ENCODE results near the gene RSRC1. TPM values are rescaled to one million over a fixed set of nuclear protein-coding genes. Genes with fewer than 3 reads are reported as not detected.
"Not testable (repeated sequence)": the region's sequence is repeated elsewhere in the genome, so short reads cannot be mapped to it uniquely, and the experiment has no call there.

The RSRC1 gene
- polyA plus RNA-seq, 2 donors: 10.9 to 12.3 TPM

DNA sequence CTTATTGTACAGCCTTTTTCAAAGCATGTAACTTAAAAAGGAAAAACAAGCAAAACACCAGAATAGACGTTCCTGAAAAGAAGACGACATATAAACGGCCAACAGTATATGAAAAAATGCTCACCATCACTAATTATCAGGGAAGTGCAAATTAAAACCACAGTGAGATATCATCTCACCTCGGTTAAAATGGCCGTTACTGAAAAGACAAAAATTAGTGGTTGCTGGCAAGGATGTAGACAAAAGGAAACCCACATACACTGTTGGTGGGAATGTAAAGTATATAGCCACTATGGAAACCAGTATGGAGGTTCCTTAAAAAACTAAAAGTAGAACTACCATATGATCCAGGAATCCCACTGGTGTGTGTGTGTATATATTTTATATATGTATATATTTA, 396.6 kb downstream of the RSRC1 start:
- Histone ChIP-seq H3K9me3 (ENCODE audit: control insufficient read depth in 2 of 2, insufficient read depth in 1 of 2, low read depth in 1 of 2, low read length in 1 of 2) (no peaks in the 10 kb centered on the region), H3K27ac (ENCODE audit: low read depth in 2 of 2, low read length in 1 of 2) (no peak overlapping the region), H3K27me3 (ENCODE audit: control insufficient read depth in 1 of 2, insufficient read depth in 2 of 2, low read length in 2 of 2) (no peaks in the 10 kb centered on the region), H3K4me3 (ENCODE audit: low read depth in 1 of 2, low read length in 2 of 2) (no peak overlapping the region), H3K4me1 (ENCODE audit: control insufficient read depth in 2 of 2, insufficient read depth in 2 of 2, low read length in 1 of 2) (no peaks in the 10 kb centered on the region), H3K36me3 (ENCODE audit: control insufficient read depth in 2 of 2, insufficient read depth in 2 of 2, low read length in 1 of 2) (no peaks in the 10 kb centered on the region)
- WGBS, 2 donors: 81 to 87% methylated on average over 5 of the region's 5 CpGs

DNA sequence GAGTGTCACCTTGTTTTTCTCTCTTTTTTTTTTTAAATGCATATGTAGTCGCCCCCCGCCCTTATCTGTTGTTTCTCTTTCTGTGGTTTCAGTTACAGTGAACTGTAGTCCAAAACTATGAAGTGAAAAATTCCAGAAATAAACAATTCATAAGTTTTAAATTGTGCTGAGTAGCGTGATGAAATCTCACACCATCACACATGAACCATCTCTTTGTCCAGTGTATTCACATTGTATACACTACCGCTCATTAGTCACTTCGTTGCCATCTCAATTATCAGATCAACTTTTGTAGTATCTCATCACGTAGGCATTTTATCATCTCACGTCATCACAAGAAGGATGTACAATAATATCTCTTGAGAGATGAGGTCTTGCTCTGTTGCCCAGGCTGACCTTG, 398.6 kb downstream of the RSRC1 start:
- Histone ChIP-seq H3K4me1 (ENCODE audit: control insufficient read depth in 2 of 2, insufficient read depth in 2 of 2, low read length in 1 of 2) (no peaks in the 10 kb centered on the region), H3K9me3 (ENCODE audit: control insufficient read depth in 2 of 2, insufficient read depth in 1 of 2, low read depth in 1 of 2, low read length in 1 of 2) (no peaks in the 10 kb centered on the region), H3K36me3 (ENCODE audit: control insufficient read depth in 2 of 2, insufficient read depth in 2 of 2, low read length in 1 of 2) (no peaks in the 10 kb centered on the region), H3K27ac (ENCODE audit: low read depth in 2 of 2, low read length in 1 of 2) (no peak overlapping the region), H3K27me3 (ENCODE audit: control insufficient read depth in 1 of 2, insufficient read depth in 2 of 2, low read length in 2 of 2) (no peaks in the 10 kb centered on the region), H3K4me3 (ENCODE audit: low read depth in 1 of 2, low read length in 2 of 2) (no peak overlapping the region)
- 89 to 94% methylated on average over 7 of the region's 7 CpGs for WGBS, 2 donors

DNA sequence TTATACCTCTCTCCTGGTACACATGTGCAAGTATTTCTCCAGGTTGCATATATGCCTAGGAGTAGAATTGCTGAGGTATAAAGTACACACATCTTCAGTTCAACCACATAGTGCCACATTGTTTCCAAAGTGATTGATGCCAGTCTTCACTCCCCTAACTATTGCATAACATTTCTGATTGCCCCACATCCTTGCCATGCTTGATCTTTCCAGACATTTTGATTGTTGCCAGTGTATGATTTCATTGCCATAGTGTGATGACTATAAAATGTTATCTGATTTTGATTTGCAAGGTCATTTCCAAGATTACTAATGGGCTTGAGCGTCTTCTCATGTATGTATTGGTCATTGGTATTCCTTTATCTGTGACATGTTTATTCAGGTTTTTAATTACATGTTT, 400.0 kb downstream of the RSRC1 start:
- no peak overlapping the region for H3K4me3 ChIP-seq (ENCODE audit: low read depth in 1 of 2, low read length in 2 of 2)
- H3K36me3 ChIP-seq (ENCODE audit: control insufficient read depth in 2 of 2, insufficient read depth in 2 of 2, low read length in 1 of 2): no peaks in the 10 kb centered on the region
- no peak overlapping the region for H3K27ac ChIP-seq (ENCODE audit: low read depth in 2 of 2, low read length in 1 of 2)
- H3K27me3 ChIP-seq (ENCODE audit: control insufficient read depth in 1 of 2, insufficient read depth in 2 of 2, low read length in 2 of 2): no peaks in the 10 kb centered on the region
- H3K4me1 ChIP-seq (ENCODE audit: control insufficient read depth in 2 of 2, insufficient read depth in 2 of 2, low read length in 1 of 2): no peaks in the 10 kb centered on the region
- H3K9me3 ChIP-seq (ENCODE audit: control insufficient read depth in 2 of 2, insufficient read depth in 1 of 2, low read depth in 1 of 2, low read length in 1 of 2): no peaks in the 10 kb centered on the region
- WGBS, 2 donors: 83 to 97% methylated on average over 1 of the region's 1 CpG

DNA sequence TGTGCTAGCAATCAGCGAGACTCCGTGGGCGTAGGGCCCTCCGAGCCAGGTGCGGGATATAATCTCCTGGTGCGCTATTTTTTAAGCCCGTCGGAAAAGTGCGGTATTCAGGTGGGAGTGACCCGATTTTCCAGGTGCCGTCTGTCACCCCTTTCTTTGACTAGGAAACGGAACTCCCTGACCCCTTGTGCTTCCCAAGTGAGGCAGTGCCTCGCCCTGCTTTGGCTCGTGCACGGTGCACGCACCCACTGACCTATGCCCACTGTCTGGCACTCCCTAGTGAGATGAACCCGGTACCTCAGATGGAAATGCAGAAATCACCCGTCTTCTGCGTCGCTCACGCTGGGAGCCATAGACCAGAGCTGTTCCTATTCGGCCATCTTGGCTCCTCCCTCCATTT, 406.8 kb downstream of the RSRC1 start:
- H3K4me1 ChIP-seq (ENCODE audit: control insufficient read depth in 2 of 2, insufficient read depth in 2 of 2, low read length in 1 of 2); H3K27ac ChIP-seq (ENCODE audit: low read depth in 2 of 2, low read length in 1 of 2); H3K36me3 ChIP-seq (ENCODE audit: control insufficient read depth in 2 of 2, insufficient read depth in 2 of 2, low read length in 1 of 2); H3K27me3 ChIP-seq (ENCODE audit: control insufficient read depth in 1 of 2, insufficient read depth in 2 of 2, low read length in 2 of 2); H3K4me3 ChIP-seq (ENCODE audit: low read depth in 1 of 2, low read length in 2 of 2); H3K9me3 ChIP-seq (ENCODE audit: control insufficient read depth in 2 of 2, insufficient read depth in 1 of 2, low read depth in 1 of 2, low read length in 1 of 2): not testable (repeated sequence)
- 98% methylated on average over 19 to 22 of the region's 22 CpGs for WGBS, 2 donors

DNA sequence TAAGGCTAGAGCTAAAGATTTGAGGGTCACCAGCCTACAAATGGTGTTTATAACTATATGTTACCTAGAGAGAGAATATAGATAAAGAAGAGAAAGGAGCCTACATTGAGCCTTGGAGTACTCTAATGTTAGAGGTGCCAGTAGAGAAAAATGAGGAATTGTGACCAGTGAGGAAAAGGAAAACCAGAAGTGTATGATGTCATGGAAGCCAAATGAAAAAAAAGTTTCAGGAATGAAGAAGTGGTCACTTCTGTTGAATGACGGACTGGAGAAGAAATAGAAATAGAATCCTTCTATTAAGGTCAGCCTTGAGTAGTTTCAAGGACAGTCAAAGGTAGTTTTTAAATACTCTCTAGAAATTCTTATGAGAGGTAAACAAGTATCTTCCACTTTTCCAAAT, 409.9 kb downstream of the RSRC1 start:
- Histone ChIP-seq H3K4me3 (ENCODE audit: low read depth in 1 of 2, low read length in 2 of 2) (no peak overlapping the region), H3K4me1 (ENCODE audit: control insufficient read depth in 2 of 2, insufficient read depth in 2 of 2, low read length in 1 of 2) (no peaks in the 10 kb centered on the region), H3K9me3 (ENCODE audit: control insufficient read depth in 2 of 2, insufficient read depth in 1 of 2, low read depth in 1 of 2, low read length in 1 of 2) (no peaks in the 10 kb centered on the region), H3K27me3 (ENCODE audit: control insufficient read depth in 1 of 2, insufficient read depth in 2 of 2, low read length in 2 of 2) (no peaks in the 10 kb centered on the region), H3K36me3 (ENCODE audit: control insufficient read depth in 2 of 2, insufficient read depth in 2 of 2, low read length in 1 of 2) (no peaks in the 10 kb centered on the region), H3K27ac (ENCODE audit: low read depth in 2 of 2, low read length in 1 of 2) (no peak overlapping the region)
- 85 to 94% methylated on average over 1 of the region's 1 CpG for WGBS, 2 donors

DNA sequence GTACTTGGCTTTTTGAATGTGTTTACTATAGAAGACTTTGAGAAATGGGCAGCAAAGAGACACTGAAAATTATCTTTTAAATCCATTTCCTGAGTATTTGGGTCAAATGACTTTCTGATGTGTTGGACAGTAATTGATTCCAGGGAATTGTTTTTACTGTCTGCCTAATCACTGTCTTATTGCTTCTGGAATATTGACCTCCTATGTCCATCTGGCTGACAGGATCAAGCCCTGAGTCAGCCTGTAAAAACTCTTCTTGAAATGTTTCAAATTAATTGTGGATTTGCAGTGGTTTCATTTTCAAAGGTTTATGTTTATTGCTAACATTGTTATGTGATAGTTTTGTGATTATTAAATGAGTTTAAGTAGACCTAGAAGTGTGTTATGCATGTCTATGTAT, 410.5 kb downstream of the RSRC1 start:
- no peaks in the 10 kb centered on the region for H3K27me3 ChIP-seq (ENCODE audit: control insufficient read depth in 1 of 2, insufficient read depth in 2 of 2, low read length in 2 of 2)
- H3K36me3 ChIP-seq (ENCODE audit: control insufficient read depth in 2 of 2, insufficient read depth in 2 of 2, low read length in 1 of 2): no peaks in the 10 kb centered on the region
- no peaks in the 10 kb centered on the region for H3K9me3 ChIP-seq (ENCODE audit: control insufficient read depth in 2 of 2, insufficient read depth in 1 of 2, low read depth in 1 of 2, low read length in 1 of 2)
- no peak overlapping the region for H3K4me3 ChIP-seq (ENCODE audit: low read depth in 1 of 2, low read length in 2 of 2)
- no peaks in the 10 kb centered on the region for H3K4me1 ChIP-seq (ENCODE audit: control insufficient read depth in 2 of 2, insufficient read depth in 2 of 2, low read length in 1 of 2)
- H3K27ac ChIP-seq (ENCODE audit: low read depth in 2 of 2, low read length in 1 of 2): no peak overlapping the region

DNA sequence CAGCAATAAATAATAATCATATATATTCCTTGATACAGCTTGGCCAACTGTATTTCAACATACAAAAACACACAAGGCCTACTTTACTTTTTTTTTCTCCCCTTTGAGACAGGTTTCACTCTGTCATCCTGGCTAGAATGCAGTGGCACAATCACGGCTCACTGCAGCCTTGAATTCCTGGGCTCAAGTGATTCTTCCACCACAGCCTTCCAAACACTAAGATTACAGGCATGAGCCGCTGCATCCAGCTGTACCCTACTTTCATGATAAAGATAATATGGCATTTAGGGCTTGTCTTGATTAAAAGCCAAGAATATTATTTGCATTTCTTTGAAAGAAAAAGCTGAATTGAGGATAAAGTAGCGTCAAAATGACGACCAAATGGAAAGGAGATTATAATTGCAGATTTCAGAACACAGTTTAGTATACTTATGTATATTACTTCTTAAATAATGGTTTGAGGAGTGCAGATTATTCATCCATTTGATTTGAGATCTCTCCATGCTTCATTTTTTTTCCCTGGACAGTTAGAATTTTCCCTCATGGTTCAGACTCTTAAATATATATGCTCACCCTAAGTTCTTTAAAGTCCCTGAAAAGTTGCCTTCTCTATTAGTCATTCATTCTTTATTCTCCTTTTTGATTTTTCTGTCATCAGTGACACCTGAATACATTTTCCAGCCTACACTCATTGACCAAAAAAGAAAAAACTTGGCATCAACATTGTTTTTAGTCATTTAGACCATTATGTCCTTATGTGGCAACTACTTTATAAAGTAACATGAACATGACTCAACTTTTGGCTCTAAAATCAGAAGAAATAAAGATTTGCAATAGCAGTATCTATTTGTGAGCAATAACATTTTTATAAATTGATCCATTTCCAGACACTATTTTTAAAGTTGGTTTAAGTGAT, 412.6 kb downstream of the RSRC1 start:
- Histone ChIP-seq H3K4me1 (ENCODE audit: control insufficient read depth in 2 of 2, insufficient read depth in 2 of 2, low read length in 1 of 2) (no peaks in the 10 kb centered on the region), H3K27me3 (ENCODE audit: control insufficient read depth in 1 of 2, insufficient read depth in 2 of 2, low read length in 2 of 2) (no peaks in the 10 kb centered on the region), H3K9me3 (ENCODE audit: control insufficient read depth in 2 of 2, insufficient read depth in 1 of 2, low read depth in 1 of 2, low read length in 1 of 2) (no peaks in the 10 kb centered on the region), H3K36me3 (ENCODE audit: control insufficient read depth in 2 of 2, insufficient read depth in 2 of 2, low read length in 1 of 2) (no peaks in the 10 kb centered on the region), H3K4me3 (ENCODE audit: low read depth in 1 of 2, low read length in 2 of 2) (no peak overlapping the region), H3K27ac (ENCODE audit: low read depth in 2 of 2, low read length in 1 of 2) (no peak overlapping the region)
- 70 to 73% methylated on average over 4 of the region's 4 CpGs for WGBS, 2 donors

DNA sequence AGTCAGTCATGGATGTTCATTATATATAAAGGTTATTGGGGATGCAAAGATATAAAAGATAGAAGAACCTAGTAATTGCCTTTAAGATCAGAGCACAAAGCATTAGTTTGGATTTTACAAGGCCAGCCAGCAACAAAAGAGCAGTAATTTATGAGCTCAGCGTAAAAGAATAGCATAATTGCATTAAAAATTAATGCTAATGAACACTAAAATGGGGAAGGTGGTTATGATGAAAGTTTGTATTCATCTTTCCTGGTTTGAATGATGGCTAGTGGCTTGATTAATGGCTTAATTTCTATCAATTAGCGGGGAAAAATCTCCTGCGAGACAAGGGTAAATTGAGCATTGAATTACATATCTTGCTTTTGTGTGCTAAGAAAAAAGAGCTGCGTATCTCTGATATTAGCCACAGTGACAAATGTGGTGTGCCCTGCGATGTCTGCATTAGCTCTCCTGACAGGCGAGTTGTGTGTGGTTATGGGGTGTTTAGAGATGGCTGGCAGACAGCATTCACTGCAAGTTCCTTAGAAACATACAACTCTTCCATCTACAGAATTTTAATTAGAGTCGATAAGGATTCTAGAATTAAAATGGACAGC, 418.3 kb downstream of the RSRC1 start:
- Histone ChIP-seq H3K4me3 (ENCODE audit: low read depth in 1 of 2, low read length in 2 of 2) (no peak overlapping the region), H3K27ac (ENCODE audit: low read depth in 2 of 2, low read length in 1 of 2) (no peak overlapping the region), H3K27me3 (ENCODE audit: control insufficient read depth in 1 of 2, insufficient read depth in 2 of 2, low read length in 2 of 2) (no peaks in the 10 kb centered on the region), H3K4me1 (ENCODE audit: control insufficient read depth in 2 of 2, insufficient read depth in 2 of 2, low read length in 1 of 2) (no peaks in the 10 kb centered on the region), H3K9me3 (ENCODE audit: control insufficient read depth in 2 of 2, insufficient read depth in 1 of 2, low read depth in 1 of 2, low read length in 1 of 2) (no peaks in the 10 kb centered on the region), H3K36me3 (ENCODE audit: control insufficient read depth in 2 of 2, insufficient read depth in 2 of 2, low read length in 1 of 2) (no peaks in the 10 kb centered on the region)
- WGBS, 2 donors: 93 to 97% methylated on average over 7 of the region's 7 CpGs

DNA sequence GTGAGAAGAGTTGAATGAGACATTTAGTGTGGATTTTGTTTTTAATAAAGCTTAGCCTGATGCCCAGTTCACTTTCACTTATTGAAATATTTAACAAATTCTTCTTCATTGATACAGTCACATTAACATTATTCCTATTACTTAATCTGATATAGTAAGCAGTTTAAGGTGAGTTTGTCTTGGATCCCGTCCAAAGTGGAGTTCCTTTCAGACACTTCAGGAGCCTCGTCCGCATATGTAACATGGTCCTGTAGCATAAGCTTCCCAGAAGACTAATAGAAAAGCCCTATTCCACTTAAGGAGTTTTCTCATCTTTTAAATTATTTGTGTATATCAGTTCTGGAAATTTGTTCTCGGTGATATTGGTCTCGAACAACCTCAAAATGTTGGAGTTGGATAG, 421.4 kb downstream of the RSRC1 start:
- H3K4me3 ChIP-seq (ENCODE audit: low read depth in 1 of 2, low read length in 2 of 2): no peak overlapping the region
- no peaks in the 10 kb centered on the region for H3K36me3 ChIP-seq (ENCODE audit: control insufficient read depth in 2 of 2, insufficient read depth in 2 of 2, low read length in 1 of 2)
- H3K27me3 ChIP-seq (ENCODE audit: control insufficient read depth in 1 of 2, insufficient read depth in 2 of 2, low read length in 2 of 2): no peaks in the 10 kb centered on the region
- 75 to 82% methylated on average over 5 of the region's 5 CpGs for WGBS, 2 donors
- no peaks in the 10 kb centered on the region for H3K4me1 ChIP-seq (ENCODE audit: control insufficient read depth in 2 of 2, insufficient read depth in 2 of 2, low read length in 1 of 2)
- no peaks in the 10 kb centered on the region for H3K9me3 ChIP-seq (ENCODE audit: control insufficient read depth in 2 of 2, insufficient read depth in 1 of 2, low read depth in 1 of 2, low read length in 1 of 2)
- H3K27ac ChIP-seq (ENCODE audit: low read depth in 2 of 2, low read length in 1 of 2): no peak overlapping the region

Data from esophagus (tissue), 2 donors.